PC-3 (cell line): ENCODE data around the gene ANKRD50.

Source experiments
- EZH2 ChIP-seq: fragments of 300-600 bp; sonication (generic); IDR thresholded peaks from one replicate; pipeline ENCODE4 v1.6.1; 2017; ENCODE audit warnings: antibody characterized with exemption, mild to moderate bottlenecking, low read length; ENCODE audit not compliant: unreplicated experiment
- TF ChIP-seq, protein P1 (sequence below): fragments of 300-600 bp; sonication (generic); conservative IDR thresholded peaks from 2 replicates; pipeline ENCODE4 v1.5.1; 2017; ENCODE audit warnings: antibody characterized with exemption, low read depth, mild to moderate bottlenecking, low read length

DNA sequence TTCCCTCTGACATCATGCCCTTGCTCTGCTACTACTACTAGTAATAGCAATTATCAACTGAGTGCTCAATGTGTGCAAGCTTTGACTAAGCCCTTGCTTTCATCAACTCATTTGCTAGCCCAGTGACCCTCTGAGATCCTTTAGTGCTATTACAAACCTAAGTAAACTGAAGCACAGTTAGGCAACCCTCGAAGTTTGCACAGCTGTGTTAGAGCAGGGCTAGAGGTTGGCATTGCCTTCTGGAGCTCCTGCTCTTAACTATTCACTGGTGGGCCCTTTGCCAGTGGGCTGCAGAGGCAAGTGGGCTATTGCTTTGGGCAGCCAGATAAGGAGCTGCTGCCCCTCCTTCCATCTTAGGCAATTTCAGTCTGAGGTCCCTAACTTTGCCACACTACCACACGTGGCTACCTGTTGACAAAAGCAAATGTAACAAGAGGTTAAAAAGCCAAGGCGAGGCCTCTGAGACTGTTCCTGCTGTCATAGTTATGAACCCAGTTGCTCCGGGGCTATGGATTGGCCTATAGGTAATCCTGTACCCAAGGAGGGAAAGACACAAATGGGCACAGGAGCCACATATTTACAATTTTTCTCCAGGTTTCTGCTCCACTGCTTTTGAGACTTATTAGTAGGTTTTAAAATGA, 41.5 kb upstream of the ANKRD50 start:
- TF ChIP-seq, protein P1, sequence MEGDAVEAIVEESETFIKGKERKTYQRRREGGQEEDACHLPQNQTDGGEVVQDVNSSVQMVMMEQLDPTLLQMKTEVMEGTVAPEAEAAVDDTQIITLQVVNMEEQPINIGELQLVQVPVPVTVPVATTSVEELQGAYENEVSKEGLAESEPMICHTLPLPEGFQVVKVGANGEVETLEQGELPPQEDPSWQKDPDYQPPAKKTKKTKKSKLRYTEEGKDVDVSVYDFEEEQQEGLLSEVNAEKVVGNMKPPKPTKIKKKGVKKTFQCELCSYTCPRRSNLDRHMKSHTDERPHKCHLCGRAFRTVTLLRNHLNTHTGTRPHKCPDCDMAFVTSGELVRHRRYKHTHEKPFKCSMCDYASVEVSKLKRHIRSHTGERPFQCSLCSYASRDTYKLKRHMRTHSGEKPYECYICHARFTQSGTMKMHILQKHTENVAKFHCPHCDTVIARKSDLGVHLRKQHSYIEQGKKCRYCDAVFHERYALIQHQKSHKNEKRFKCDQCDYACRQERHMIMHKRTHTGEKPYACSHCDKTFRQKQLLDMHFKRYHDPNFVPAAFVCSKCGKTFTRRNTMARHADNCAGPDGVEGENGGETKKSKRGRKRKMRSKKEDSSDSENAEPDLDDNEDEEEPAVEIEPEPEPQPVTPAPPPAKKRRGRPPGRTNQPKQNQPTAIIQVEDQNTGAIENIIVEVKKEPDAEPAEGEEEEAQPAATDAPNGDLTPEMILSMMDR = no peak
- no peak for TF ChIP-seq EZH2
